ENCODE measurements around the gene SLC30A9.
A peak's percentile ranks its signal among the peaks of the same experiment; 100 is the strongest.

Gene SLC30A9

GRCh38 chr4:41990365-41991111, at the start of gene SLC30A9:
TSS of gene SLC30A9 (plus strand) at chr4:41990530. CDS start at chr4:41990652, 122 bp downstream.
- peak; percentile 89 for DNase-seq (ENCODE audit: low read depth)

GRCh38 chr4:41940834-41941233, 49.5 kb upstream of the SLC30A9 start:
- DNase-seq (ENCODE audit: low read depth), result no peak

GRCh38 chr4:41943506-41943905, 46.8 kb upstream of the SLC30A9 start:
- no peak for DNase-seq (ENCODE audit: low read depth)

GRCh38 chr4:41944089-41944488, 46.2 kb upstream of the SLC30A9 start:
- no peak for DNase-seq (ENCODE audit: low read depth)

GRCh38 chr4:41949531-41949930, 40.8 kb upstream of the SLC30A9 start:
- DNase-seq (ENCODE audit: low read depth), result no peak

- DNase-seq (ENCODE audit: low read depth), result no peak
These were observed 32.7 kb upstream of the SLC30A9 start for GRCh38 chr4:41957634-41958033.

- no peak for DNase-seq (ENCODE audit: low read depth)
These were observed 27.2 kb upstream of the SLC30A9 start for GRCh38 chr4:41963105-41963504.

- no peak for DNase-seq (ENCODE audit: low read depth)
These were observed 25.9 kb upstream of the SLC30A9 start for GRCh38 chr4:41964401-41964800.

- DNase-seq (ENCODE audit: low read depth), result no peak
These were observed 22.9 kb upstream of the SLC30A9 start for GRCh38 chr4:41967392-41967791.

- no peak for DNase-seq (ENCODE audit: low read depth)
These were observed 20.7 kb upstream of the SLC30A9 start for GRCh38 chr4:41969671-41970070.

- DNase-seq (ENCODE audit: low read depth), result no peak
These were observed 15.0 kb upstream of the SLC30A9 start for GRCh38 chr4:41975341-41975740.

- DNase-seq (ENCODE audit: low read depth), result no peak
These were observed 13.4 kb upstream of the SLC30A9 start for GRCh38 chr4:41976775-41977516.

- no peak for DNase-seq (ENCODE audit: low read depth)
These were observed 12.6 kb upstream of the SLC30A9 start for GRCh38 chr4:41977709-41978108.

- no peak for DNase-seq (ENCODE audit: low read depth)
These were observed 8.9 kb upstream of the SLC30A9 start, which contains the start of gene DCAF4L1 for GRCh38 chr4:41981456-41981855. TSS of gene DCAF4L1 (plus strand) at chr4:41981756. CDS start at chr4:41981793, 37 bp downstream.

- DNase-seq (ENCODE audit: low read depth), result no peak
These were observed 7.6 kb upstream of the SLC30A9 start for GRCh38 chr4:41982716-41983115.

GRCh38 chr4:41985151-41985550, 5.2 kb upstream of the SLC30A9 start:
- no peak for DNase-seq (ENCODE audit: low read depth)

- no peak for DNase-seq (ENCODE audit: low read depth)
These were observed 351 bp upstream of the SLC30A9 start for GRCh38 chr4:41989994-41990364.

GRCh38 chr4:41991916-41992767, 1.8 kb downstream of the SLC30A9 start:
- no peak for DNase-seq (ENCODE audit: low read depth)

- no peak for DNase-seq (ENCODE audit: low read depth)
These were observed 2.9 kb downstream of the SLC30A9 start for GRCh38 chr4:41992967-41993857.

- no peak for DNase-seq (ENCODE audit: low read depth)
These were observed 4.2 kb downstream of the SLC30A9 start for GRCh38 chr4:41994461-41994985.

- no peak for DNase-seq (ENCODE audit: low read depth)
These were observed 7.7 kb downstream of the SLC30A9 start for GRCh38 chr4:41998019-41998418.
